IPS-18a (cell line): ENCODE results near the gene DENND2A.
A peak's percentile ranks its signal among the peaks of the same experiment; 100 is the strongest.
"Not testable (repeated sequence)": the region's sequence is repeated elsewhere in the genome, so short reads cannot be mapped to it uniquely, and the experiment has no call there.

Source experiments
- H3K27ac ChIP-seq: one replicate; pipeline ENCODE4 v1.5.1; 2013; ENCODE audit warnings: low read length
- H3K27me3 ChIP-seq: one replicate; pipeline ENCODE4 v1.6.1; 2013; ENCODE audit warnings: mild to moderate bottlenecking, low read length; ENCODE audit not compliant: control insufficient read depth, insufficient read depth
- H3K36me3 ChIP-seq: one replicate; pipeline ENCODE4 v1.6.1; 2013; ENCODE audit warnings: low read depth, low read length; ENCODE audit not compliant: control insufficient read depth
- H3K4me1 ChIP-seq: one replicate; pipeline ENCODE4 v1.6.1; 2013; ENCODE audit warnings: low read depth, low read length; ENCODE audit not compliant: control insufficient read depth
- H3K4me3 ChIP-seq: one replicate; pipeline ENCODE4 v1.5.1; 2013; ENCODE audit warnings: low read length
- H3K9ac ChIP-seq: one replicate; pipeline ENCODE4 v1.6.1; 2013; ENCODE audit warnings: mild to moderate bottlenecking, low read length, moderate library complexity
- H3K9me3 ChIP-seq: one replicate; pipeline ENCODE4 v1.6.1; 2013; ENCODE audit warnings: low read depth, low read length; ENCODE audit not compliant: control insufficient read depth

DENND2A gene

DNA sequence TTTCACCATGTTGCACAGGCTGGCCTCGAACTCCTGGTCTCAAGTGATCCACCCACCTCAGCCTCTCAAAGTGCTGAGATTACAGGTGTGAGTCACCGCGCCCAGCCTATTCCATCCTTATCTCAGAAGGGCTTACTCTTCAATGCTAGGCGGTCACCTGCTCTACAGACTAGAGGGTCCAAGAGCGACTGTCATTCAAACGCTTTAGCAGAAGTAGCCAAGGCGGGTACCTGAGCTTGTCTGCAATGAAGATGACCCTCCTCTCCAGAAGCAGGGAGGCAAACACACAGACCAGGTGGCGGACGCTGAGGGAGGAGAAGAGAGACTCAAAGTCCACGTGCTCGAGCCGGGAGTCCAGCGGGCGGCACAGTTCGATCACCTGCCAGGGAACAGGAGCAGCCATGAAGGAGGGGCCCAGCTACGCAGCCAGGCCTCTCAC, 96.2 kb downstream of the DENND2A start:
- no peaks in the 10 kb centered on the region for H3K27me3 ChIP-seq
- H3K9ac ChIP-seq: no peak overlapping the region
- H3K27ac ChIP-seq: no peak overlapping the region
- H3K9me3 ChIP-seq: no peaks in the 10 kb centered on the region
- no peak overlapping the region for H3K4me3 ChIP-seq
- H3K4me1 ChIP-seq: peaks cover 26% of the 10 kb centered on the region
- H3K36me3 ChIP-seq: no peaks in the 10 kb centered on the region

DNA sequence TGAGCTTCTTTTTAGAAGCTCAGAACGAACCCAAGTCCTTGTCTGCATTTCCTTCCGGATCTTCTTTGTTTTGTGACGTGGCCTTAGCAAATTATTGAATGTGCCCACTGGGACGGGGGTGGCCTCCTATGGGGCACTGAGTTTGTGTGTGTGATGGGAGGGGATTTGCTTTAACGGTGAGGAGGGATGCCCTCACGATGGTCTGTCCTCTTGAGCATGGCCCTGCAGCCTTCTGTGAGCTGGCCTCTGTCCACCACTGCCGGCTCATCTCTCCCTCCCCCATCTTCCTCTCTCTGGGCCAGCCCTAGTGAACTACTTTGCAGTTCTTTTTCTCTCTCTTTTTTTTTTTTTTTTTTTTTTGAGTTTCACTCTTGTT, 98.4 kb downstream of the DENND2A start:
- Histone ChIP-seq H3K9me3 (no peaks in the 10 kb centered on the region), H3K27me3 (no peaks in the 10 kb centered on the region), H3K4me3 (peak overlapping the region; percentile 66), H3K36me3 (no peaks in the 10 kb centered on the region), H3K27ac (peak overlapping the region; percentile 97), H3K4me1 (peaks cover 26% of the 10 kb centered on the region), H3K9ac (peak overlapping the region; percentile 83)

DNA sequence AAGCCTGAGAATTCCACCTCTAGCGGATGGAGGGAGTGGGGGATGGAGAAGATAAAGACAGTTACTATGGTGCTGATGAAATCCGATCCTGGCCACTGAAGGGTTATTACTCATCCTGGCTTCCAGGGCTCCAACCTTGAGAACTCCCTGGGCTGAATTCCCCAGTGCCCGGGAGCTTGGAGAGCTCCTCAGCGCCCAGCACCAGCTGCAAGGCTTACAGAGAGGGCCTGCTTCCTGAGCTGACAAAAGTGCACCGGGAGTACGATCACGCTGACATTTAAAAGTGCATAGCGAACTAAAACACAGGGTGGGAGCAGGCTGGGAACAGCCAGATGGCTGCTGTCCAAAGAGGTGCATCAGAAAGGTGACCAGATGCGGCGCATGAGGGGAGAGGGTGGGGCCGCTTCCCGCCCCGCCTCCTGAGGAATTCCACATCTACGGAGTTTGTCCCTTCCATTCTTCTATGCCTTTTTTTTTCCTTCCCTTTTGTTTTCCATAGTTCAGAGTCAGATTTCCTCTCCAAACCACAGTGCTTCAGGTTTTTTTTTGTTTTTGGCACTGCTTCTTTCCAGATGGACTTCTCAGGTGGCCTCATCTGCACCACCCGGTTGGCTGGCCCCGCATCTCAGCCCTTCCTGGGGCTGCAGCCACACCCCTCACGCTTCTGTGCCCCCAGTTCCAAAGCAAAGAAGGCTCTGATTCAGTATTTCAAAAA, 98.9 kb downstream of the DENND2A start:
- Histone ChIP-seq H3K9ac (peak overlapping the region; percentile 83), H3K36me3 (no peaks in the 10 kb centered on the region), H3K27ac (peak overlapping the region; percentile 97), H3K4me3 (peak overlapping the region; percentile 66), H3K9me3 (no peaks in the 10 kb centered on the region), H3K4me1 (peaks cover 26% of the 10 kb centered on the region), H3K27me3 (no peaks in the 10 kb centered on the region)

DNA sequence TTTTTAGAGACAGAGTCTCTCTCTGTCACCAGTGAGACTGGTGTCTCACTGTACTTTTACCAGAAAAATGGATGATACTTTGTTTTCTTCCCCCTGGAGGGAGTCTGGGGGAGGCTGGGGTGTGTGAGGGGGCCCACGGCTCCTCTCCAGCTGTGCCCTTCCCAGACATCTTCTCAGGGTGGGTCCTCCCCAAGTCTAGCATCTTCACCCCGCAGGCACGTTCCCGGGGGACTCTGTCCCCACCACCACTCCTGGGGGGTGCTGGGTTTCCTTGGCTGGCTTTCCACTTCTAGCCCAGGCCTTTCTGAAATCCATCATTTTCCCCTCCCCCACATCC, 99.5 kb downstream of the DENND2A start:
- Histone ChIP-seq H3K27me3 (no peaks in the 10 kb centered on the region), H3K4me1 (peaks cover 26% of the 10 kb centered on the region), H3K27ac (peak overlapping the region; percentile 97), H3K9ac (peak overlapping the region; percentile 83), H3K4me3 (peak overlapping the region; percentile 66), H3K9me3 (no peaks in the 10 kb centered on the region), H3K36me3 (no peaks in the 10 kb centered on the region)

DNA sequence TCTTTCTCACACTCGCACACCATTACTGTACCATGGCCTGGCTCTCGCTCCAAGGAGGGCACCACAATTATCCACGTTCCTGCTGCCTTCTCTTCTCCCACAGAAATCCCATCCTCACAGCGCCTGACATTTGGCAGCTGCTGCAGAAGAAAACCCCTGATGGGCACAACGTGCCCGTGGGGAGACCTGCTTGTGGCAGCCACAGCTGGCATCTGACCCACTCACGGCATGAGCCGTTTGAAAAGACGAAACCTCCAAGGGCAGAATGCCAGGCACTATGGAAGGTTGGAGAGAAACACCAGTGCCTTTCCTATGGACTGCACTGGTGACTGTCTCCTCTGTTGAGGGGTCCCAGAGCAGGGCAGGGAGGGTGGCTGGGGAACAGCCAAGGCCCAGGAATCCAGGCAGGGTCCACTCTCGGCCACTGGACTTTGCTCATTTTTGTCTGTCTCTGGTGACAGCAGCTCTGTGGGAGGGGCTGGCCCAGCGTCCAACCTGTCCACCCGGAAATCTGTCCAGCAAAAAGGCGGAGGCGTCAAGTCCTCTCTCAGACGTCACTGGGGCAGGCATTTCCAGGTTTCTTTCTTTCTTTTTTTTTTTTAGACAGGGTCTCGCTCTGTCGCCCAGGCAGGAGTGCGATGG, 100.4 kb downstream of the DENND2A start:
- no peak overlapping the region for H3K27ac ChIP-seq
- no peak overlapping the region for H3K4me3 ChIP-seq
- H3K36me3 ChIP-seq: no peaks in the 10 kb centered on the region
- H3K27me3 ChIP-seq: no peaks in the 10 kb centered on the region
- H3K9me3 ChIP-seq: no peaks in the 10 kb centered on the region
- H3K4me1 ChIP-seq: peaks cover 26% of the 10 kb centered on the region
- H3K9ac ChIP-seq: no peak overlapping the region

DNA sequence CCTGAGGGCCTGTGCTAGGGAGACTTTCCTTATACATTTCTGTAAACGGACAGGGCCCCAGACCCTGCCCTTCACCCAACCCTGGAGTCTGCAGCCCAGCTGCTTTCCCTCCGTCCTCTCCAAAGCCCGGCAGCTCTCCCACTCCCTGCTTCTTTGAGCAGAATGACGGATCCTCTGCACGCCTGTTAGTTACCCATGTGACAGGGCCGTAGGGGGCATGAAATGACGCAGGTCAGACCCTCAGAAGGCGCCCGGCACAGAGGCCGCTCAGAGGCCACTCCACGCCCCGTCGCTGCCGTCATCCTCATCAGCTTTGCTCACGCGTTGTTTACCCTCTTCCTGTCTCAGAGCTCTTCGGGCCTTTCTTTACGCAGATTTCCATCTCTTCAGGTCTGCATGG, 101.2 kb downstream of the DENND2A start:
- Histone ChIP-seq H3K4me3 (no peak overlapping the region), H3K9me3 (no peaks in the 10 kb centered on the region), H3K4me1 (peaks cover 26% of the 10 kb centered on the region), H3K27ac (no peak overlapping the region), H3K36me3 (no peaks in the 10 kb centered on the region), H3K9ac (no peak overlapping the region), H3K27me3 (no peaks in the 10 kb centered on the region)

DNA sequence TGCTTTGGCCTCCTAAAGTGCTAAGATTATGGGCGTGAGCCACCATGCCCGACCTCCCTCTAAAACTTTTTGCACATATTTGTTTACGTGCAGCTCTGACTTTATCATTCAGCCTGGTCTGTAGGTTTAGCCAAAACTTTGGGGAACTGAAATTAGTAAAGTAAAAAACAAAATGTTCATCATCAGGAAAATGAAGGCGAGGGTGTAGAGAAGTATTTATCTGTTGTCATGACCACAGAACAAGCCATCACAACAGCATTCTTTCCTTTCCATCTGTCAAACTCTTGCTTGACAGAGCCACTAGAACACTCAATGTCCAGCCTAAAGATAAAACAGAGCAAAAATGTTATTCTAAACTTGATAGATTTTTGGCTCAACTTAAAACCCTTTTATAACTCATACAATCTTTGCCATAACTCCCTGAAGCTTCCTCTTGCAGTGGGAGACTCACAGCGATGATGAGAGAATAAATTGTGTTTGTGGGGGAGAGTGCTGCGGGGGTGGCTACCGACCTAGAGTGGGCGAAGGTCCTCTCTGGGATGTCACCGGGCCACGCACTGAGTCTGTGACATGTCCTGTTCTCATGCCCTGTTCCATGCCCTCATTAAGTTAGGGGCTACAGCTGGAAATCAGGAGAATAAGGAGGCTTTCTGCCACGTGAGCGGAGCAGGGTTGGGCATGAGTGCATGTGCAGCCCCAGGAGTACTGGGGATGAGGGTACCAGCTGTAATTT, 102.7 kb downstream of the DENND2A start:
- no peak overlapping the region for H3K27ac ChIP-seq
- peaks cover 25% of the 10 kb centered on the region for H3K4me1 ChIP-seq
- H3K27me3 ChIP-seq: no peaks in the 10 kb centered on the region
- no peaks in the 10 kb centered on the region for H3K36me3 ChIP-seq
- H3K9me3 ChIP-seq: no peaks in the 10 kb centered on the region
- no peak overlapping the region for H3K4me3 ChIP-seq
- H3K9ac ChIP-seq: no peak overlapping the region

DNA sequence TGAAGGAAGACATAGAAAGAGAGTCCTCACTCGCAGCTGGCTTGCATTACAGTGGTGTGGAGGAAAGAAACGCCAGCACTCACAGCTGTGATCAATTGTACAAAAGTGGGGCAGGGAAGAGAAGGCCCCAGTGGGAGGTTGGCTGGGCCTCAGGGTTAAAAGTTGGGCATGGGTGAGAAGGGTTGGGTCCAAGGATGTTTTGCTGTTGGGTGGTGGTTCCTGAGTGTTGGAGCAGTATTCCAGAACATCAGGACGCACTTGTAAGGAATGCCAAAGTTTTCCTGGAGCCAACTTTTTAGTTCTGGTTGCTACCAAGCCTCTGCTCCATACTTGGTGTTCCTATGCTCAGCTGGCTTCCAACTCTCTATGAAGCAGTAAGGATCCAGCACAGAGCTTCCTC, 105.9 kb downstream of the DENND2A start:
- no peaks in the 10 kb centered on the region for H3K4me1 ChIP-seq
- H3K27me3 ChIP-seq: no peaks in the 10 kb centered on the region
- no peaks in the 10 kb centered on the region for H3K36me3 ChIP-seq
- H3K4me3 ChIP-seq: no peak overlapping the region
- no peaks in the 10 kb centered on the region for H3K9me3 ChIP-seq
- no peak overlapping the region for H3K27ac ChIP-seq
- H3K9ac ChIP-seq: no peak overlapping the region

DNA sequence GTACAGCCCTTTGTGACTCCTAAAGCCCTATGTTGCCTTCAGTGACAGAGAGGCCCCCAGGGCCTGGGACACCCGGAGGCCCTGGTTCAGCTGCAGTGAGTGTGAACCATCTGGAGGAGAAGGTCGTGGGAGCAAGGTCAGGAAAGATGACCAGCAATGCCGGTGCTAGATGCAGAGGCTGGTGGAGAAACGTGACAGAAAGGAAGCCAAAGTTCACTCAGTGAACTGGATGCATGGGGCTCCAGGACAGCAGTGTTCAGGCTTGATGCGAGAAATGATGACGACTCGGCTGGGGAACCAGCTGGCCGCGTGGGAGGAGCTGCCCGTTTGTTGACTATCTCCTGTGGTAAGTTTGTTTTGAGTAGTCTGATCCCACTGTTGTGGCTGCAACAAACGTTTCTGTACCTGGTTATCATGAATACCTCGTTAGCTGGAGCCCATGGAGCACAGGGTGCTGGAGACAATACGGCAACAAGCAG, 107.2 kb downstream of the DENND2A start:
- no peak overlapping the region for H3K9ac ChIP-seq
- H3K4me3 ChIP-seq: no peak overlapping the region
- H3K4me1 ChIP-seq: no peaks in the 10 kb centered on the region
- no peaks in the 10 kb centered on the region for H3K9me3 ChIP-seq
- H3K36me3 ChIP-seq: no peaks in the 10 kb centered on the region
- H3K27ac ChIP-seq: no peak overlapping the region
- no peaks in the 10 kb centered on the region for H3K27me3 ChIP-seq

DNA sequence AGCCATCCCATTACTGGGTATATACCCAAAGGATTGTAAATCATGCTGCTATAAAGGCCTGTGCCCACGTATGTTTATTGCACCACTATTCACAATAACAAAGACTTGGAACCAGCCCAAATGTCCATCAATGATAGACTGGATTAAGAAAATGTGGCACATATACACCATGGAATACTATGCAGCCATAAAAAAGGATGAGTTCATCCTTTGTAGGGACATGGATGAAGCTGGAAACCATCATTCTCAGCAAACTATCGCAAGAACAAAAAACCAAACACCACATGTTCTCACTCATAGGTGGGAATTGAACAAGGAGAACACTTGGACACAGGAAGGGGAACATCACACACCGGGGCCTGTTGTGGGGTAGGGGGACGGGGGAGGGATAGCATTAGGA, 111.2 kb downstream of the DENND2A start:
- H3K27me3 ChIP-seq, H3K4me1 ChIP-seq, H3K27ac ChIP-seq, H3K9ac ChIP-seq, H3K4me3 ChIP-seq, H3K9me3 ChIP-seq, H3K36me3 ChIP-seq: not testable (repeated sequence)

DNA sequence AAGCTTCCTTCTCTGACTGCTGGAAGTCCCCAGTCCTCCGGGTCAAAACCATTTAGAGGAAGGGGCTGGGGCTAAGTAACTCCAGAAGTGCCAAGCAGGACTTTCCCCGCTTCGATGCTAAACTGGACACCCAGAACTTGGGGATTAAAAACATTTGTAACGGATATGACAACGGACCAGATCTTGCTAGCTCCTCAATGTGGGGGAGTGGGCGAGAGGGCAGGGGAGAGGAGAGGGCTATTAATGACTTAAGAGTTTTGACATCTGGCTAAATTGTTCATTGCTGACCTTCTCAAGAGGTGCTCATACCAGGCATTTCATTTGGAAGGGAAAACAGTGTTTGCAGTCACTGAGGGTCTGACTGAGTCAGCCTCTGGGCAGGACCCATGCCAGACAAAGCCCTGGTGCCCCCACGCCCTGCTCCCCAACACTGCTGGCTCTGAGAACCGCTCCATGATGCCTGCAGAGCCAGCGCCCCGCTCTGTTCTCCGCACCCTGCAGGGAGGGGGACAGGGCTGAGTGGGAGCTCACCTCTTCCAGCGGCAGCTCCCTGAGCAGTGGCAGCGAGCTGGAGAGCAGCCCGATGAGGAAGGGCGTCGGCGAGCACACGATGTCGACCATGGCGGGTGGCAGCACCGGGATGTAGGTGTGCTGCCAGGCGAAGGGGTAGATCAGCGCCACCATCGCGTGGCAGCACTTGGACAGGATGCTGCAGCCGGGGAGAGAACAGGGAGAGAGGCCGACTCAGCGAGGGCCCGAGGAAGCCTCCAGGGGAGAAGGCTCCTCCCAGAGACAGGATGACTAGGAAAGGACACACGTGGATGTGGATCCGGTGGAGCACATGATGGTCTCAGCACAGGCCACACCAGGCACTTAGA, 113.6 kb downstream of the DENND2A start:
- H3K4me3 ChIP-seq: no peak overlapping the region
- peaks cover 3% of the 10 kb centered on the region for H3K4me1 ChIP-seq
- H3K36me3 ChIP-seq: no peaks in the 10 kb centered on the region
- H3K9ac ChIP-seq: no peak overlapping the region
- H3K27me3 ChIP-seq: no peaks in the 10 kb centered on the region
- H3K27ac ChIP-seq: no peak overlapping the region
- H3K9me3 ChIP-seq: no peaks in the 10 kb centered on the region
